ENCODE measurements around the gene NCOA1. TPM values are rescaled to one million over a fixed set of nuclear protein-coding genes. Genes with fewer than 3 reads are reported as not detected.
"Not testable (repeated sequence)": the region's sequence is repeated elsewhere in the genome, so short reads cannot be mapped to it uniquely, and the experiment has no call there.

The NCOA1 gene
- total RNA-seq, 1 donor from 2014 or later = 46.9 TPM

DNA sequence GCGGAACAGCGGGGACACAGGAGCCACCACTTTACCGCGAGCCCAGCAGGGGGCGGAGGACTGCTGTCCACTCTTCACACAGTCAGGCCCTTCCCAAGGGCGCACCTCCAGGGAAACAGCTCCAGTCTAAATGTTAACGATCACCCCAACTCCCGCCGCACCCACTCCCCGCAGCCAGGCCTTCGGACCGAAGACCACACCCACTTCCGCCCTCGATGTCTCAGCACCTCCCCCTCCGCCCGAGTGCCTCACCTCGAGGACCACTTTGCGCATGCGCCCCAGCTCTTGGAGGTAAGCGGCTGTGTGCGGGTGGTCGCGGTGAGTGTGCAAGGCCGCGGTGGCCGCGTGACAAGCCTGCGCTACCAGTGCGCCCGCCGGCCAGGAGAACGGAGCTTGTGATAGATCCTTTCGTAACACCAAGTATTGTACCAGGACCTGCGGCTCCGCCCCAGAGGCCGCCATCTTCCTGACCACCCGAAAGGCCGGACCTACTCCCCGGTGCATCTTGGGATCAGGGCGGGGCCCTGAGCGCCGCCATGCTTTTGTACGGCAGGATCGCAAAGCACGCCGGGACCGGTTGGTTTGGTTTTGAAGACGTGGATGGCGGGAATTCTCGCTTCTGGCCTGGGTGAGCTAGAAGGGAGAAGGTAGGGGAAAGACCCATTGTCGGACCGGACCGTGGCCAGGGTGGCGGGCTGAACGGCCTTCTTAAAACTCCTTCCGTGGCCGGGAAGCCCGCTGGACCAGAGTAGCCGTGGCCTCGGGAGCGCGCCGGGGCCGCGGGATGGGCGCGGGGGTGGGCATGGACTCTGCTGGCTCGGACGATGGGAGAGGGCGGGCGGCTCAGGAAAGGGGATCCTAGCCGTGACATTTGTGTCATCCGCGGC is 302.1 kb downstream of the NCOA1 start, which contains the start of the genes CENPO and PTRHD1:
Gene CENPO, plus strand, starts transcription at position 552 of the 887 bp plus-strand sequence. CDS start 495 bp downstream, outside the sequence.
Gene PTRHD1, minus strand, starts transcription at position 518 of the 887 bp plus-strand sequence. Its CDS starts 14 bp downstream, at position 504.
- Histone ChIP-seq H3K27ac (peak within 1 kb of the TSS; percentile 100), H3K27me3 (no peaks in the 10 kb centered on the region), H3K4me1 (peaks cover 14% of the 10 kb centered on the region), H3K4me3 (peak within 1 kb of the TSS; percentile 74), H3K36me3 (no peaks in the 10 kb centered on the region), H3K9me3 (no peaks in the 10 kb centered on the region)
- intact Hi-C loops (cut with DNase I) = no loop called here
- DNase-seq (peak; percentile 98), ATAC-seq (peak; percentile 98)
- TF ChIP-seq CTCF (IDR thresholded peaks at IDR 0.05) = peak; percentile 65

GRCh38 chr2:24793761-24794435 is 302.8 kb downstream of the NCOA1 start:
- ATAC-seq (no peak), DNase-seq (no peak)
- peaks cover 14% of the 10 kb centered on the region for H3K4me1 ChIP-seq
- H3K36me3 ChIP-seq = no peaks in the 10 kb centered on the region
- no peaks in the 10 kb centered on the region for H3K27me3 ChIP-seq
- peak overlapping the region; percentile 74 for H3K4me3 ChIP-seq
- TF ChIP-seq CTCF (IDR thresholded peaks at IDR 0.05) = no peak
- peak overlapping the region; percentile 100 for H3K27ac ChIP-seq
- no peaks in the 10 kb centered on the region for H3K9me3 ChIP-seq
- intact Hi-C loops (cut with DNase I) = no loop called here

DNA sequence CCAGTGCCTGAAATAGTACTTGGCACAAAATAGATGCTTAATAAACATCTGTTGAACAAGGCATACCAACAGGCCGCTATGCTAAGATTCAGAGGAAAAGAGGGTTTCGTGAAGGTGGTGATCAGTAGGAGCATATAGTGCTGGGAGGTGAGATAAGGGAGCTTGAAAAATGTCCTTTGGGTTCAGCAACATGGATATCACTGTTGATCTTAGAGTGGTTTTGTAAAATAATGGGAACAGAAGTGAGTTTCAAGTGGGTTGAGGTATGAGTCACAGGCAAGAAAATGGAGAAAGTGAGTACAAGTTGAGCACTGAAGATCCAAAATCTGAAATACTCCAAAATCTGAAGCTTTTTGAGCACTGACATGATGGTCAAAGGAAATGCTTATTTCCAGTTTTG is 306.6 kb downstream of the NCOA1 start:
- Histone ChIP-seq H3K9me3 (no peaks in the 10 kb centered on the region), H3K27me3 (no peaks in the 10 kb centered on the region), H3K4me3 (no peak overlapping the region), H3K36me3 (no peaks in the 10 kb centered on the region), H3K27ac (no peak overlapping the region), H3K4me1 (peaks cover 8% of the 10 kb centered on the region)
- TF ChIP-seq CTCF (IDR thresholded peaks at IDR 0.05) = no peak
- intact Hi-C loops (cut with DNase I) = no loop called here
- ATAC-seq (no peak), DNase-seq (no peak)

GRCh38 chr2:24800487-24800886 is 309.4 kb downstream of the NCOA1 start:
- ATAC-seq; intact Hi-C loops (cut with DNase I): not testable (repeated sequence)

DNA sequence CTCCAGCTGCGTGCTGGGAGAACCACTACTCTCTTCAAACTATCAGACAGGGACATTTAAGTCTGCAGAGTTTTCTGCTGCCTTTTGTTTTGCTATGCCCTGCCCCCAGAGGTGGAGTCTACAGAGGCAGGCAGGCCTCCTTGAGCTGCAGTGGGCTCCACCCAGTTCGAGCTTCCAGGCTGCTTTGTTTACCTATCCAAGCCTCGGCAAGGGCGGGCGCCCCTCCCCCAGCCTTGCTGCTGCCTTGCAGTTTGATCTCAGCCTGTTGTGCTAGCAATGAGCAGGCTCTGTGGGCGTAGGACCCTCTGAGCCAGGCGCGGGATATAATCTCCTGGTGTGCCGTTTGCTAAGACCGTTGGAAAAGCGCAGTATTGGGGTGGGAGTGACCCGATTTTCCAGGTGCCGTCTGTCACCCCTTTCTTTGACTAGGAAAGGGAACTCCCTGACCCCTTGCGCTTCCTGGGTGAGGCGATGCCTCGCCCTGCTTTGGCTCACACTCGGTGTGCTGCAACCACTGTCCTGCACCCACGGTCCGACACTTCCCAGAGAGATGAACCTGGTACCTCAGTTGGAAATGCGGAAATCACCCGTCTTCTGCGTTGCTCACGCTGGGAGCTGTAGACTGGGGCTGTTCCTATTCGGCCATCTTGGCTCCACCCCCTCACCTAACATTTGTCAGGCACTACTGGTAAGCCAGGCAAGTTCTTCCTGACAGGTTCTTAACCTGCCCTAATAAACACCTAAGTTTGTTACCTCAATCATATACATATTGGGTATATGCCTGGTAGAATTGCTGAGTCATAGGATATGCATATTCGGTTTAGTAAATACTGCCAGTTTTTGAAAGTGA is 315.0 kb downstream of the NCOA1 start:
- H3K27me3 ChIP-seq; H3K9me3 ChIP-seq; DNase-seq; H3K27ac ChIP-seq; intact Hi-C loops (cut with DNase I); ATAC-seq; H3K4me1 ChIP-seq; H3K4me3 ChIP-seq; H3K36me3 ChIP-seq: not testable (repeated sequence)

More at GRCh38 chr2:24800487-24800886, 309.4 kb downstream of the NCOA1 start:
- not testable (repeated sequence) for H3K27me3 ChIP-seq, DNase-seq, H3K4me3 ChIP-seq, H3K27ac ChIP-seq, H3K9me3 ChIP-seq, H3K36me3 ChIP-seq, H3K4me1 ChIP-seq

- Histone ChIP-seq H3K4me1 (no peaks in the 10 kb centered on the region), H3K27ac (no peak overlapping the region), H3K9me3 (no peaks in the 10 kb centered on the region), H3K4me3 (no peak overlapping the region), H3K36me3 (no peaks in the 10 kb centered on the region), H3K27me3 (no peaks in the 10 kb centered on the region)
- DNase-seq = no peak
- no peak for ATAC-seq
- intact Hi-C loops (cut with DNase I) = no loop called here
- TF ChIP-seq CTCF (IDR thresholded peaks at IDR 0.05) = no peak
Measured at GRCh38 chr2:24806661-24807036, 315.6 kb downstream of the NCOA1 start.
